A549 (cell line): ENCODE measurements around the gene YIPF6. TPM values are rescaled to one million over a fixed set of nuclear protein-coding genes. Genes with fewer than 3 reads are reported as not detected.

ENCODE experiments used
- ATAC-seq, 2 experiments: fragments of 200-7000 bp in 1 of 2; fragments of >200 bp in 1 of 2; cut with Nextera tagmentation in 1 of 2; cut with Tn5 transposase in 1 of 2; 3 replicates each; pipeline versions ENCODE4 v1.8.0 to v1.9.1; 2018 to 2020; ENCODE audit warnings: mild to moderate bottlenecking in 1 of 2, moderate library complexity in 1 of 2
- CTCF ChIA-PET: fragments of 300-600 bp; sonication (Branson Sonifier 250); formaldehyde crosslinking; extraction: SDS; loops from one replicate; lab custom pipeline; 2021; ENCODE audit warnings: antibody characterized with exemption, inconsistent platforms; lab: Yijun Ruan, JAX
- POLR2A ChIA-PET: fragments of 350-600 bp; formaldehyde crosslinking; extraction: SDS; loops from one replicate; lab custom pipeline; 2021; ENCODE audit warnings: antibody characterized with exemption, inconsistent platforms; lab: Yijun Ruan, JAX
- DNase-seq, 2 experiments: peaks; one replicate each; pipeline versions ENCODE4 v3.0.0 to v3.0.0-alpha.2; 2011 to 2016; ENCODE audit warnings: low read depth in 1 of 2, low spot score in 1 of 2
- FAIRE-seq: peaks from 2 replicates; lab custom pipeline; 2011; peaks lifted over from hg19 to GRCh38; lab: Jason Lieb, UNC
- H3K27ac ChIP-seq, 2 experiments: fragments of >200 bp; sonication (Bioruptor Twin); formaldehyde crosslinking; 3 replicates each; pipeline ENCODE4 v1.5.1; 2016 to 2017
- H3K4me1 ChIP-seq: fragments of >200 bp; sonication (Bioruptor Twin); formaldehyde crosslinking; 3 replicates; pipeline ENCODE4 v1.6.1; 2016
- H3K4me2 ChIP-seq: fragments of >200 bp; sonication (Bioruptor Twin); formaldehyde crosslinking; 3 replicates; pipeline ENCODE4 v1.6.1; 2016
- H3K4me3 ChIP-seq: fragments of >200 bp; sonication (Bioruptor Twin); formaldehyde crosslinking; 3 replicates; pipeline ENCODE4 v1.5.1; 2016
- H3K9me3 ChIP-seq: fragments of >200 bp; sonication (Bioruptor Twin); formaldehyde crosslinking; 3 replicates; pipeline ENCODE4 v1.6.1; 2016
- CEBPB ChIP-seq, 2 experiments: fragments of >200 bp in 1 of 2; sonication (Bioruptor Twin) in 1 of 2; formaldehyde crosslinking in 1 of 2; IDR thresholded peaks; 2 replicates each; pipeline ENCODE4 v1.6.1; 2012 to 2016
- FOSL2 ChIP-seq, 2 experiments: fragments of 450-650 bp in 1 of 2; fragments of >200 bp in 1 of 2; sonication (Bioruptor Twin) in 1 of 2; formaldehyde crosslinking; IDR thresholded peaks; 2 replicates each; pipeline versions ENCODE4 v1.5.0 to v1.6.1; 2016 to 2020; ENCODE audit warnings: mild to moderate bottlenecking in 1 of 2, moderate library complexity in 1 of 2
- GATA3 ChIP-seq: IDR thresholded peaks from 2 replicates; pipeline ENCODE4 v1.6.1; 2012; ENCODE audit warnings: borderline replicate concordance
- JUNB ChIP-seq: fragments of >200 bp; sonication (Bioruptor Twin); formaldehyde crosslinking; IDR thresholded peaks from 2 replicates; pipeline ENCODE4 v1.6.1; 2016
- MAFK ChIP-seq: fragments of 450-650 bp; IDR thresholded peaks from 2 replicates; pipeline ENCODE4 v1.6.1; 2014; ENCODE audit not compliant: partially characterized antibody
- MYC ChIP-seq: IDR thresholded peaks from 2 replicates; pipeline ENCODE4 v1.6.1; 2012; ENCODE audit warnings: mild to moderate bottlenecking, inconsistent platforms, low read length, improper control_type of control experiment, borderline replicate concordance
- NFE2L2 ChIP-seq: fragments of 150-350 bp; conservative IDR thresholded peaks from 2 replicates; pipeline ENCODE4 v1.6.1; 2014; ENCODE audit warnings: low read length
- POLR2A ChIP-seq: IDR thresholded peaks from 2 replicates; pipeline ENCODE4 v1.6.1; 2012; ENCODE audit warnings: mild to moderate bottlenecking, low read length
- RAD21 ChIP-seq, 2 experiments: fragments of >200 bp in 1 of 2; sonication (Bioruptor Twin) in 1 of 2; formaldehyde crosslinking in 1 of 2; IDR thresholded peaks in 1 of 2; conservative IDR thresholded peaks in 1 of 2; 2 replicates in 1 of 2; 3 replicates in 1 of 2; pipeline ENCODE4 v1.6.1; 2012 to 2018; ENCODE audit warnings: inconsistent platforms in 1 of 2
- RNF2 ChIP-seq: fragments of 200-600 bp; sonication (generic); IDR thresholded peaks from 2 replicates; pipeline ENCODE4 v1.6.1; 2016; ENCODE audit warnings: low read depth, mild to moderate bottlenecking, antibody characterized with exemption, moderate library complexity, borderline replicate concordance
- SMC3 ChIP-seq: fragments of >200 bp; sonication (Bioruptor Twin); formaldehyde crosslinking; IDR thresholded peaks from 3 replicates; pipeline ENCODE4 v1.6.1; 2018; ENCODE audit warnings: inconsistent platforms
- TFCP2L1 ChIP-seq: fragments of 250-450 bp; sonication (Bioruptor Pico); IDR thresholded peaks from 2 replicates; pipeline ENCODE4 v1.5.0; 2021; ENCODE audit warnings: mild to moderate bottlenecking
- TP53 ChIP-seq: fragments of 250-450 bp; sonication (Bioruptor Pico); IDR thresholded peaks from 2 replicates; pipeline ENCODE4 v1.5.0; 2021; ENCODE audit warnings: mild to moderate bottlenecking, moderate library complexity
- ZC3H11A ChIP-seq: fragments of 450-650 bp; IDR thresholded peaks from 2 replicates; pipeline ENCODE4 v1.6.1; 2014; ENCODE audit warnings: antibody characterized with exemption, mild to moderate bottlenecking
- ZNF302 ChIP-seq: fragments of 250-450 bp; sonication (Bioruptor Pico); IDR thresholded peaks from 2 replicates; pipeline ENCODE4 v1.9.0; 2021; ENCODE audit warnings: inconsistent platforms, mild to moderate bottlenecking, moderate library complexity
- WGBS: methylation state at CpG from one replicate; pipeline ENCODE4 v1.1.6; 2017; ENCODE audit errors: missing lambda C conversion rate; 5-methylcytosine and 5-hydroxymethylcytosine counted together
- polyA plus RNA-seq, 4 experiments: library from polyadenylated mRNA; depleted of rRNA in 3 of 4; stranded (reverse); fragments of >200 nt; fragmentation: RNase III in 1 of 4; extraction: RNeasy Plus Mini Kit Qiagen cat#74134 plus additional on column Dnase treatment in 1 of 4; gene quantifications; 2 replicates in 3 of 4; 3 replicates in 1 of 4; pipeline ENCODE4 v1.2.3, GENCODE V29; 2011 to 2017
- TF ChIP-seq, protein P1 (sequence below): fragments of >200 bp; sonication (Bioruptor Twin); formaldehyde crosslinking; IDR thresholded peaks from 3 replicates; pipeline ENCODE4 v1.5.1; 2016
- TF ChIP-seq, protein P2 (sequence below): fragments of 200-600 bp; sonication (generic); IDR thresholded peaks from 2 replicates; pipeline ENCODE4 v1.6.1; 2016; ENCODE audit warnings: antibody characterized with exemption, mild to moderate bottlenecking, moderate library complexity
- TF ChIP-seq, protein P3 (sequence below): IDR thresholded peaks from 2 replicates; pipeline ENCODE4 v1.6.1; 2012
- TF ChIP-seq, protein P4 (sequence below): fragments of 250-450 bp; sonication (Bioruptor Pico); IDR thresholded peaks from 2 replicates; pipeline ENCODE4 v1.5.0; 2021; ENCODE audit warnings: mild to moderate bottlenecking, moderate library complexity, borderline replicate concordance
- TF ChIP-seq, protein P5 (sequence below): fragments of >200 bp; sonication (Bioruptor Twin); formaldehyde crosslinking; IDR thresholded peaks from 2 replicates; pipeline ENCODE4 v1.6.1; 2016

Gene YIPF6
- polyA plus RNA-seq, 2 of the 4 experiments (the other 2 are of a cell fraction): 27.8 to 58.9 TPM

- TF ChIP-seq, protein P1, sequence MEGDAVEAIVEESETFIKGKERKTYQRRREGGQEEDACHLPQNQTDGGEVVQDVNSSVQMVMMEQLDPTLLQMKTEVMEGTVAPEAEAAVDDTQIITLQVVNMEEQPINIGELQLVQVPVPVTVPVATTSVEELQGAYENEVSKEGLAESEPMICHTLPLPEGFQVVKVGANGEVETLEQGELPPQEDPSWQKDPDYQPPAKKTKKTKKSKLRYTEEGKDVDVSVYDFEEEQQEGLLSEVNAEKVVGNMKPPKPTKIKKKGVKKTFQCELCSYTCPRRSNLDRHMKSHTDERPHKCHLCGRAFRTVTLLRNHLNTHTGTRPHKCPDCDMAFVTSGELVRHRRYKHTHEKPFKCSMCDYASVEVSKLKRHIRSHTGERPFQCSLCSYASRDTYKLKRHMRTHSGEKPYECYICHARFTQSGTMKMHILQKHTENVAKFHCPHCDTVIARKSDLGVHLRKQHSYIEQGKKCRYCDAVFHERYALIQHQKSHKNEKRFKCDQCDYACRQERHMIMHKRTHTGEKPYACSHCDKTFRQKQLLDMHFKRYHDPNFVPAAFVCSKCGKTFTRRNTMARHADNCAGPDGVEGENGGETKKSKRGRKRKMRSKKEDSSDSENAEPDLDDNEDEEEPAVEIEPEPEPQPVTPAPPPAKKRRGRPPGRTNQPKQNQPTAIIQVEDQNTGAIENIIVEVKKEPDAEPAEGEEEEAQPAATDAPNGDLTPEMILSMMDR: no peak
Measured at GRCh38 chrX:68455151-68455510, 43.7 kb upstream of the YIPF6 start (continued).

DNA sequence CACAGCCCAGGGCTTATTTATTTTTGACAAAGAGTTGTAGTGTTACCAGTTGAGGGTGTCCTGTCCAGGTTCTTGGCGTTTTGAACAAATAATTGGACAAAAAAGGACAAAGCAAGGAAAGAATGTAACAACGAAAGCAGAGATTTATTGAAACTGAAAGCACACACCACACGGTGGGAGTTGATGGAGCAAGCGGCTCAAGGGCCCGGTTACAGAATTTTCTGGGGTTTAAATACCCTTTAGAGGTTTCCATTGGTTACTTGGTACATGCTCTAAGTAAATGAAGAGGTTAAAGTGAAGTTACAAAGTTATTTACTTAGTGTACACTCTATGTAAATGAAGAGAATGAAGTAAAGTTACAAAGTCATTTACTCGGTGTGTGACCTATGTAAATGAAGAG is 37.8 kb upstream of the YIPF6 start:
- TF ChIP-seq, protein P2, sequence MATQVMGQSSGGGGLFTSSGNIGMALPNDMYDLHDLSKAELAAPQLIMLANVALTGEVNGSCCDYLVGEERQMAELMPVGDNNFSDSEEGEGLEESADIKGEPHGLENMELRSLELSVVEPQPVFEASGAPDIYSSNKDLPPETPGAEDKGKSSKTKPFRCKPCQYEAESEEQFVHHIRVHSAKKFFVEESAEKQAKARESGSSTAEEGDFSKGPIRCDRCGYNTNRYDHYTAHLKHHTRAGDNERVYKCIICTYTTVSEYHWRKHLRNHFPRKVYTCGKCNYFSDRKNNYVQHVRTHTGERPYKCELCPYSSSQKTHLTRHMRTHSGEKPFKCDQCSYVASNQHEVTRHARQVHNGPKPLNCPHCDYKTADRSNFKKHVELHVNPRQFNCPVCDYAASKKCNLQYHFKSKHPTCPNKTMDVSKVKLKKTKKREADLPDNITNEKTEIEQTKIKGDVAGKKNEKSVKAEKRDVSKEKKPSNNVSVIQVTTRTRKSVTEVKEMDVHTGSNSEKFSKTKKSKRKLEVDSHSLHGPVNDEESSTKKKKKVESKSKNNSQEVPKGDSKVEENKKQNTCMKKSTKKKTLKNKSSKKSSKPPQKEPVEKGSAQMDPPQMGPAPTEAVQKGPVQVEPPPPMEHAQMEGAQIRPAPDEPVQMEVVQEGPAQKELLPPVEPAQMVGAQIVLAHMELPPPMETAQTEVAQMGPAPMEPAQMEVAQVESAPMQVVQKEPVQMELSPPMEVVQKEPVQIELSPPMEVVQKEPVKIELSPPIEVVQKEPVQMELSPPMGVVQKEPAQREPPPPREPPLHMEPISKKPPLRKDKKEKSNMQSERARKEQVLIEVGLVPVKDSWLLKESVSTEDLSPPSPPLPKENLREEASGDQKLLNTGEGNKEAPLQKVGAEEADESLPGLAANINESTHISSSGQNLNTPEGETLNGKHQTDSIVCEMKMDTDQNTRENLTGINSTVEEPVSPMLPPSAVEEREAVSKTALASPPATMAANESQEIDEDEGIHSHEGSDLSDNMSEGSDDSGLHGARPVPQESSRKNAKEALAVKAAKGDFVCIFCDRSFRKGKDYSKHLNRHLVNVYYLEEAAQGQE: no peak
- TF ChIP-seq ZC3H11A (no peak), TFCP2L1 (no peak), MYC (no peak), NFE2L2 (no peak), SMC3 (no peak), POLR2A (no peak), CEBPB (IDR thresholded peaks at IDR 0.05) (no peak), GATA3 (no peak), MAFK (no peak), JUNB (no peak), ZNF302 (CRISPR knock-in tag) (no peak), RAD21 (conservative IDR thresholded peaks at IDR 0.05 in 1 of 2, IDR thresholded peaks at IDR 0.05 in 1 of 2) (no peak), RNF2 (no peak), FOSL2 (IDR thresholded peaks at IDR 0.05) (no peak), FOSL2 (CRISPR knock-in tag; IDR thresholded peaks at IDR 0.05) (no peak), TP53 (no peak)
- TF ChIP-seq, protein P3, sequence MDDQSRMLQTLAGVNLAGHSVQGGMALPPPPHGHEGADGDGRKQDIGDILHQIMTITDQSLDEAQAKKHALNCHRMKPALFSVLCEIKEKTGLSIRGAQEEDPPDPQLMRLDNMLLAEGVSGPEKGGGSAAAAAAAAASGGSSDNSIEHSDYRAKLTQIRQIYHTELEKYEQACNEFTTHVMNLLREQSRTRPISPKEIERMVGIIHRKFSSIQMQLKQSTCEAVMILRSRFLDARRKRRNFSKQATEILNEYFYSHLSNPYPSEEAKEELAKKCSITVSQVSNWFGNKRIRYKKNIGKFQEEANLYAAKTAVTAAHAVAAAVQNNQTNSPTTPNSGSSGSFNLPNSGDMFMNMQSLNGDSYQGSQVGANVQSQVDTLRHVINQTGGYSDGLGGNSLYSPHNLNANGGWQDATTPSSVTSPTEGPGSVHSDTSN: no peak
- TF ChIP-seq, protein P4, sequence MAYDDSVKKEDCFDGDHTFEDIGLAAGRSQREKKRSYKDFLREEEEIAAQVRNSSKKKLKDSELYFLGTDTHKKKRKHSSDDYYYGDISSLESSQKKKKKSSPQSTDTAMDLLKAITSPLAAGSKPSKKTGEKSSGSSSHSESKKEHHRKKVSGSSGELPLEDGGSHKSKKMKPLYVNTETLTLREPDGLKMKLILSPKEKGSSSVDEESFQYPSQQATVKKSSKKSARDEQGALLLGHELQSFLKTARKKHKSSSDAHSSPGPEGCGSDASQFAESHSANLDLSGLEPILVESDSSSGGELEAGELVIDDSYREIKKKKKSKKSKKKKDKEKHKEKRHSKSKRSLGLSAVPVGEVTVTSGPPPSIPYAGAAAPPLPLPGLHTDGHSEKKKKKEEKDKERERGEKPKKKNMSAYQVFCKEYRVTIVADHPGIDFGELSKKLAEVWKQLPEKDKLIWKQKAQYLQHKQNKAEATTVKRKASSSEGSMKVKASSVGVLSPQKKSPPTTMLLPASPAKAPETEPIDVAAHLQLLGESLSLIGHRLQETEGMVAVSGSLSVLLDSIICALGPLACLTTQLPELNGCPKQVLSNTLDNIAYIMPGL (CRISPR knock-in tag): no peak
- TF ChIP-seq, protein P5, sequence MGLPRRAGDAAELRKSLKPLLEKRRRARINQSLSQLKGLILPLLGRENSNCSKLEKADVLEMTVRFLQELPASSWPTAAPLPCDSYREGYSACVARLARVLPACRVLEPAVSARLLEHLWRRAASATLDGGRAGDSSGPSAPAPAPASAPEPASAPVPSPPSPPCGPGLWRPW: no peak
- TF ChIP-seq, all 56 proteins: peak for 0
- no peak for DNase-seq
- no peak for FAIRE-seq
- ATAC-seq: no peak
- peak overlapping the region in 1 of 2 experiments; percentile 46; a peak in 2 of 6 replicates for H3K27ac ChIP-seq
- ChIA-PET CTCF (no interaction called here), POLR2A (no interaction called here)
- H3K9me3 ChIP-seq: no peaks in the 10 kb centered on the region
- 26% methylated on average over 6 of the region's 6 CpGs for whole genome bisulfite sequencing
- H3K4me2 ChIP-seq: peak overlapping the region; percentile 48; the same call in 2 of the 3 replicates
- 0 out of 3 replicates have a peak, but pooled peaks cover 2% of the 10 kb centered on the region for H3K4me1 ChIP-seq
- no peak overlapping the region for H3K4me3 ChIP-seq
